Endometrial microvascular endothelial cells (primary cell): ENCODE measurements around the gene ECPAS. TPM values are rescaled to one million over a fixed set of nuclear protein-coding genes. Genes with fewer than 3 reads are reported as not detected.

ENCODE experiments used
- total RNA-seq: library from RNA; depleted of rRNA; stranded (reverse); fragments of >200 nt; gene quantifications from one replicate; pipeline ENCODE4 v1.2.3, GENCODE V29; 2015; ENCODE audit errors: inconsistent ontology term

Gene ECPAS
- total RNA-seq, 1 donor from 2014 or later, result 58.8 TPM

Other genes with a start within 250 kb of the ECPAS start
- gene OR2K2, start 154.2 kb downstream of the ECPAS start, total RNA-seq, result not detected
- gene ZNF483, start 40.8 kb upstream of the ECPAS start, total RNA-seq, result 1.7 TPM
- gene PTGR1, start 115.3 kb upstream of the ECPAS start, total RNA-seq, result 54.8 TPM
- 2.9 TPM for gene DNAJC25, start 147.0 kb upstream of the ECPAS start, total RNA-seq
- gene GNG10, start 177.2 kb upstream of the ECPAS start, total RNA-seq, result 68.7 TPM